GM19372 (cell line): ENCODE measurements around the gene OSBPL10.

Experiments
- ATAC-seq: cut with Tn5 transposase; IDR thresholded peaks from one replicate; pipeline ENCODE4 v1.9.1; 2021; ENCODE audit warnings: mild to moderate bottlenecking, low read depth, moderate library complexity; ENCODE audit not compliant: unreplicated experiment

Gene OSBPL10

GRCh38 chr3:31724651-31725050 lies 256.4 kb downstream of the OSBPL10 start:
- no peak for ATAC-seq

- ATAC-seq = no peak
These were observed 256.9 kb downstream of the OSBPL10 start for GRCh38 chr3:31724116-31724515.

- ATAC-seq = no peak
These were observed 257.4 kb downstream of the OSBPL10 start for GRCh38 chr3:31723701-31724100.

GRCh38 chr3:31721676-31722075 lies 259.4 kb downstream of the OSBPL10 start:
- no peak for ATAC-seq

GRCh38 chr3:31714495-31715280 lies 266.4 kb downstream of the OSBPL10 start:
- ATAC-seq = no peak

- no peak for ATAC-seq
These were observed 267.2 kb downstream of the OSBPL10 start for GRCh38 chr3:31713816-31714215.

GRCh38 chr3:31710123-31710803 lies 270.8 kb downstream of the OSBPL10 start:
- ATAC-seq = no peak

GRCh38 chr3:31709526-31709925 lies 271.5 kb downstream of the OSBPL10 start:
- ATAC-seq = no peak

- ATAC-seq = no peak
These were observed 272.1 kb downstream of the OSBPL10 start for GRCh38 chr3:31709005-31709404.

GRCh38 chr3:31707286-31707685 lies 273.8 kb downstream of the OSBPL10 start:
- no peak for ATAC-seq

- ATAC-seq = no peak
These were observed 275.3 kb downstream of the OSBPL10 start for GRCh38 chr3:31705736-31706135.

- ATAC-seq = no peak
These were observed 276.4 kb downstream of the OSBPL10 start for GRCh38 chr3:31704591-31705179.

- no peak for ATAC-seq
These were observed 276.9 kb downstream of the OSBPL10 start for GRCh38 chr3:31704156-31704555.

GRCh38 chr3:31701286-31701685 lies 279.8 kb downstream of the OSBPL10 start:
- ATAC-seq = no peak

- no peak for ATAC-seq
These were observed 281.6 kb downstream of the OSBPL10 start for GRCh38 chr3:31699309-31699953.

- no peak for ATAC-seq
These were observed 284.1 kb downstream of the OSBPL10 start for GRCh38 chr3:31696815-31697548.

GRCh38 chr3:31696009-31696297 lies 285.1 kb downstream of the OSBPL10 start:
- ATAC-seq = no peak

GRCh38 chr3:31695280-31696008 lies 285.6 kb downstream of the OSBPL10 start:
- no peak for ATAC-seq

- ATAC-seq = no peak
These were observed 287.7 kb downstream of the OSBPL10 start for GRCh38 chr3:31693346-31693745.

GRCh38 chr3:31692751-31693150 lies 288.3 kb downstream of the OSBPL10 start:
- no peak for ATAC-seq
